H9 (cell line): ENCODE results near the gene PRSS38. TPM values are rescaled to one million over a fixed set of nuclear protein-coding genes. Genes with fewer than 3 reads are reported as not detected.

ENCODE experiments used
- DNase-seq: peaks from one replicate; pipeline ENCODE4 v3.0.0-alpha.2; 2017
- H2AFZ ChIP-seq: one replicate; pipeline ENCODE4 v1.6.1; 2013; ENCODE audit warnings: mild to moderate bottlenecking, low read length, control low read depth, moderate library complexity
- H2AK5ac ChIP-seq: 2 replicates; pipeline ENCODE4 v1.6.1; 2013; ENCODE audit warnings: low read length, control low read depth, mixed read lengths; ENCODE audit not compliant: insufficient read length
- H2BK120ac ChIP-seq: one replicate; pipeline ENCODE4 v1.6.1; 2013; ENCODE audit warnings: low read depth, mild to moderate bottlenecking, low read length, control low read depth, inconsistent platforms; ENCODE audit not compliant: poor library complexity, severe bottlenecking
- H2BK12ac ChIP-seq: 2 replicates; pipeline ENCODE4 v1.6.1; 2013; ENCODE audit warnings: low read length, control low read depth, mixed read lengths, low read depth; ENCODE audit not compliant: insufficient read length
- H2BK15ac ChIP-seq: 2 replicates; pipeline ENCODE4 v1.6.1; 2013; ENCODE audit warnings: low read depth, low read length, control low read depth
- H2BK20ac ChIP-seq: one replicate; pipeline ENCODE4 v1.6.1; 2013; ENCODE audit warnings: low read depth, mild to moderate bottlenecking, low read length, control low read depth, inconsistent platforms; ENCODE audit not compliant: poor library complexity, severe bottlenecking
- H2BK5ac ChIP-seq: 2 replicates; pipeline ENCODE4 v1.6.1; 2013; ENCODE audit warnings: low read length, control low read depth, mixed read lengths; ENCODE audit not compliant: insufficient read length
- H3K14ac ChIP-seq: 2 replicates; pipeline ENCODE4 v1.6.1; 2013; ENCODE audit warnings: low read length, control low read depth; ENCODE audit not compliant: insufficient read depth
- H3K18ac ChIP-seq: 2 replicates; pipeline ENCODE4 v1.6.1; 2013; ENCODE audit warnings: low read depth, mild to moderate bottlenecking, mixed read lengths, low read length, control low read depth; ENCODE audit not compliant: insufficient read length
- H3K23ac ChIP-seq: 2 replicates; pipeline ENCODE4 v1.6.1; 2013; ENCODE audit warnings: low read length, control low read depth, mixed read lengths, low read depth; ENCODE audit not compliant: insufficient read length
- H3K23me2 ChIP-seq: 2 replicates; pipeline ENCODE4 v1.6.1; 2013; ENCODE audit warnings: low read depth, mild to moderate bottlenecking, mixed read lengths, low read length, control low read depth; ENCODE audit not compliant: insufficient read length, poor library complexity, severe bottlenecking
- H3K27ac ChIP-seq: 2 replicates; pipeline ENCODE4 v1.5.1; 2013; ENCODE audit warnings: low read length, control low read depth, mixed read lengths, low read depth; ENCODE audit not compliant: insufficient read length
- H3K27me3 ChIP-seq: 2 replicates; pipeline ENCODE4 v1.6.1; 2013; ENCODE audit warnings: low read length, control low read depth, inconsistent platforms; ENCODE audit not compliant: insufficient read depth
- H3K4ac ChIP-seq: 2 replicates; pipeline ENCODE4 v1.6.1; 2013; ENCODE audit warnings: low read depth, mild to moderate bottlenecking, control low read depth, inconsistent platforms, low read length, moderate library complexity
- H3K4me1 ChIP-seq: 2 replicates; pipeline ENCODE4 v1.6.1; 2013; ENCODE audit warnings: low read length, control low read depth, inconsistent platforms; ENCODE audit not compliant: insufficient read depth
- H3K4me2 ChIP-seq: 2 replicates; pipeline ENCODE4 v1.6.1; 2013; ENCODE audit warnings: low read length, control low read depth, mixed read lengths; ENCODE audit not compliant: insufficient read length, insufficient read depth
- H3K56ac ChIP-seq: 2 replicates; pipeline ENCODE4 v1.6.1; 2013; ENCODE audit warnings: low read depth, mild to moderate bottlenecking, mixed read lengths, low read length, control low read depth; ENCODE audit not compliant: insufficient read length
- H3K79me1 ChIP-seq: 2 replicates; pipeline ENCODE4 v1.6.1; 2013; ENCODE audit warnings: low read depth, mild to moderate bottlenecking, moderate library complexity, low read length, control low read depth, inconsistent platforms; ENCODE audit not compliant: insufficient read depth, poor library complexity, severe bottlenecking
- H3K79me2 ChIP-seq: 2 replicates; pipeline ENCODE4 v1.6.1; 2013; ENCODE audit warnings: low read length, control low read depth, inconsistent platforms; ENCODE audit not compliant: insufficient read depth
- H3K9ac ChIP-seq: 2 replicates; pipeline ENCODE4 v1.6.1; 2013; ENCODE audit warnings: low read length, control low read depth, mixed read lengths; ENCODE audit not compliant: insufficient read length; ENCODE audit errors: extremely low read depth
- H3K9me3 ChIP-seq: one replicate; pipeline ENCODE4 v1.6.1; 2013; ENCODE audit warnings: low read depth, low read length, inconsistent platforms; ENCODE audit not compliant: control insufficient read depth
- H3T11ph ChIP-seq: one replicate; pipeline ENCODE4 v1.6.1; 2013; ENCODE audit warnings: mild to moderate bottlenecking, low read length, control low read depth, inconsistent platforms
- H4K20me1 ChIP-seq: one replicate; pipeline ENCODE4 v1.6.1; 2013; ENCODE audit not compliant: control insufficient read depth, insufficient read length, insufficient read depth
- H4K5ac ChIP-seq: 2 replicates; pipeline ENCODE4 v1.6.1; 2013; ENCODE audit warnings: low read depth, mild to moderate bottlenecking, mixed read lengths, low read length, control low read depth; ENCODE audit not compliant: insufficient read length
- H4K8ac ChIP-seq: replicated peaks from 2 replicates; pipeline ENCODE4 v1.6.1; 2013; ENCODE audit warnings: low read length, control low read depth, mixed read lengths, low read depth; ENCODE audit not compliant: insufficient read length
- H4K91ac ChIP-seq: 2 replicates; pipeline ENCODE4 v1.6.1; 2013; ENCODE audit warnings: low read depth, mild to moderate bottlenecking, moderate library complexity, mixed read lengths, low read length, control low read depth; ENCODE audit not compliant: insufficient read length
- H3K27ac Mint-ChIP-seq, 3 experiments: 2 replicates in 2 of 3; 3 replicates in 1 of 3; pipeline ENCODE4 v1.8.0; 2020 to 2021; ENCODE audit warnings: mixed read lengths in 3 of 3, mild to moderate bottlenecking in 1 of 3, moderate library complexity in 1 of 3
- H3K27me3 Mint-ChIP-seq: 2 replicates; pipeline ENCODE4 v1.8.0; 2021; ENCODE audit warnings: low read depth, mild to moderate bottlenecking, moderate library complexity, mixed read lengths
- H3K36me3 Mint-ChIP-seq, 3 experiments: 2 replicates in 2 of 3; 3 replicates in 1 of 3; pipeline ENCODE4 v1.8.0; 2020 to 2021; ENCODE audit warnings: low read depth in 3 of 3, mixed read lengths in 3 of 3; ENCODE audit not compliant: insufficient read depth in 1 of 3
- H3K4me1 Mint-ChIP-seq, 2 experiments: 2 replicates each; pipeline ENCODE4 v1.8.0; 2020; ENCODE audit warnings: mixed read lengths in 2 of 2
- H3K4me3 Mint-ChIP-seq, 2 experiments: 2 replicates in 1 of 2; 3 replicates in 1 of 2; pipeline ENCODE4 v1.8.0; 2020 to 2021; ENCODE audit warnings: mild to moderate bottlenecking in 2 of 2, mixed read lengths in 2 of 2, moderate library complexity in 1 of 2
- H3K9me3 Mint-ChIP-seq, 2 experiments: 2 replicates in 1 of 2; 3 replicates in 1 of 2; pipeline ENCODE4 v1.8.0; 2020; ENCODE audit warnings: mild to moderate bottlenecking in 2 of 2, mixed read lengths in 2 of 2, moderate library complexity in 1 of 2
- CTCF ChIP-seq: fragments of 200-600 bp; sonication (generic); conservative IDR thresholded peaks from 3 replicates; pipeline ENCODE4 v1.8.0; 2021; ENCODE audit warnings: antibody characterized with exemption, mild to moderate bottlenecking
- WGBS: extraction: QIAGEN DNeasy Blood & Tissue Kit; methylation state at CpG from one replicate; pipeline ENCODE4 v1.1.7; 2013; ENCODE audit warnings: missing lambda C conversion rate, low lambda C conversion rate, mixed read lengths; ENCODE audit not compliant: insufficient read length; ENCODE audit errors: extremely low coverage; 5-methylcytosine and 5-hydroxymethylcytosine counted together
- total RNA-seq: library from RNA; stranded (reverse); gene quantifications from 2 replicates; pipeline ENCODE4 v1.2.1, GENCODE V29; 2021

Gene PRSS38
- total RNA-seq, 1 experiment from 2014 or later = not detected

GRCh38 chr1:227845519-227845918 lies 30.0 kb downstream of the PRSS38 start:
- Histone ChIP-seq H2AK5ac (no peak overlapping the region), H2BK20ac (no peak overlapping the region), H3K23me2 (no peaks in the 10 kb centered on the region), H3K27me3 (no peaks in the 10 kb centered on the region), H4K5ac (no peak overlapping the region), H2BK12ac (no peak overlapping the region), H2BK120ac (no peak overlapping the region), H3K79me2 (no peaks in the 10 kb centered on the region), H3K4ac (no peak overlapping the region), H3T11ph (no peak overlapping the region), H3K9ac (no peak overlapping the region), H2AFZ (no peak overlapping the region), H3K27ac (no peak overlapping the region), H3K56ac (no peak overlapping the region), H3K4me2 (no peak overlapping the region), H2BK15ac (no peak overlapping the region), H3K18ac (no peak overlapping the region), H3K9me3 (no peaks in the 10 kb centered on the region), H3K23ac (no peak overlapping the region), H3K79me1 (no peaks in the 10 kb centered on the region), H4K91ac (no peak overlapping the region), H2BK5ac (no peak overlapping the region), H3K14ac (no peak overlapping the region), H4K8ac (no peak overlapping the region), H3K4me1 (no peaks in the 10 kb centered on the region), H4K20me1 (no peaks in the 10 kb centered on the region)
- WGBS = no CpG with 5 or more reads among the region's 7 CpGs
- no peaks in the 10 kb centered on the region for H3K36me3 Mint-ChIP-seq
- peaks cover 6% of the 10 kb centered on the region; the same call in 1 of the 2 replicates for H3K27me3 Mint-ChIP-seq
- no peak for TF ChIP-seq CTCF
- peaks cover 2 to 11% of the 10 kb centered on the region in 2 experiments; a peak in 3 of 5 replicates for H3K9me3 Mint-ChIP-seq
- no peak for DNase-seq
- H3K4me1 Mint-ChIP-seq = peaks cover 0 to 2% of the 10 kb centered on the region in 2 experiments; a peak in 3 of 4 replicates
- no peak overlapping the region for H3K4me3 Mint-ChIP-seq
- no peak overlapping the region for H3K27ac Mint-ChIP-seq
